GM18502 (cell line): ENCODE measurements around the gene SDR39U1.

Source experiments
- ATAC-seq: cut with Tn5 transposase; IDR thresholded peaks from one replicate; pipeline ENCODE4 v1.9.1; 2021; ENCODE audit warnings: mild to moderate bottlenecking; ENCODE audit not compliant: unreplicated experiment, poor library complexity

SDR39U1 gene

GRCh38 chr14:24430682-24431568 is 11.7 kb downstream of the SDR39U1 start:
- ATAC-seq: peak; percentile 39

GRCh38 chr14:24430143-24430681 is 12.4 kb downstream of the SDR39U1 start:
- peak; percentile 64 for ATAC-seq

- peak; percentile 86 for ATAC-seq
These were observed 13.0 kb downstream of the SDR39U1 start, which contains the start of the genes CBLN3 and KHNYN for GRCh38 chr14:24429395-24430142. CBLN3 (minus strand) TSS chr14:24429668; CDS start chr14:24429054, 614 bp downstream. KHNYN (plus strand) TSS chr14:24429954; CDS start chr14:24430731, 777 bp downstream.

GRCh38 chr14:24428628-24429394 is 13.8 kb downstream of the SDR39U1 start:
- ATAC-seq: no peak

GRCh38 chr14:24427537-24428508 is 14.8 kb downstream of the SDR39U1 start:
- ATAC-seq: no peak

- ATAC-seq: no peak
These were observed 15.6 kb downstream of the SDR39U1 start for GRCh38 chr14:24426912-24427536.

- ATAC-seq: no peak
These were observed 16.2 kb downstream of the SDR39U1 start for GRCh38 chr14:24426150-24426911.

GRCh38 chr14:24425704-24426103 is 16.9 kb downstream of the SDR39U1 start:
- no peak for ATAC-seq

GRCh38 chr14:24422694-24423601 is 19.6 kb downstream of the SDR39U1 start:
- no peak for ATAC-seq

- no peak for ATAC-seq
These were observed 20.3 kb downstream of the SDR39U1 start for GRCh38 chr14:24422261-24422660.

GRCh38 chr14:24418492-24418873 is 24.1 kb downstream of the SDR39U1 start:
- no peak for ATAC-seq

- ATAC-seq: no peak
These were observed 24.6 kb downstream of the SDR39U1 start for GRCh38 chr14:24417832-24418491.

- no peak for ATAC-seq
These were observed 25.5 kb downstream of the SDR39U1 start for GRCh38 chr14:24416932-24417619.

GRCh38 chr14:24416254-24416931 is 26.2 kb downstream of the SDR39U1 start:
- no peak for ATAC-seq
